ENCODE data around the gene HSD17B12. TPM values are rescaled to one million over a fixed set of nuclear protein-coding genes. Genes with fewer than 3 reads are reported as not detected.
"Not testable (repeated sequence)": the region's sequence is repeated elsewhere in the genome, so short reads cannot be mapped to it uniquely, and the experiment has no call there.

The HSD17B12 gene
- total RNA-seq, 2 experiments from 2014 or later, result 70.9 to 138 TPM

DNA sequence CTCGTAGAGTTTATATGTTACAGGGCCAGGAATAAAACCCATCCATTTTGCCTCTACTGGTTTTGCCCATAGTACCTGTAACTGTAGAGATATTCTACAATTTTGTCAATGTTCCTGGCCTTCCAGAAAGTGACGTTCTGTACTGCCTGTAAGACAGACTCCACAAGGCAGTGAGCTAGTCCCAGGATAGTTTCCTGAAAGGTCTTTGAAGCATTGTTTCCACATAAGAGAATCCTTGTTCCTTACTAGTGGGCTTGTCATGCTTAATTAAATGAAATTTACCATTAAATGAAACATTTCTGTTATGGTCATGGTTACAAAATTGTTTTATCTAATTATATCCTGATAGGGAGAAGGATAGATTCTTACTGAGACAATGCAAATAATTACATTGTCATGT, 80.4 kb downstream of the HSD17B12 start:
- Histone ChIP-seq H3K9me3 (ENCODE audit: low read length) (peaks cover 8% of the 10 kb centered on the region; the same call in 1 of the 2 replicates), H3K9me2 (ENCODE audit: insufficient read depth, low read length) (no peaks in the 10 kb centered on the region), H3K4me1 (ENCODE audit: insufficient read depth, low read length, poor library complexity, severe bottlenecking) (no peaks in the 10 kb centered on the region), H3K79me2 (ENCODE audit: insufficient read depth, low read depth, low read length) (no peaks in the 10 kb centered on the region), H3K36me3 (ENCODE audit: insufficient read depth, low read length) (peaks cover 69% of the 10 kb centered on the region), H3K4me2 (ENCODE audit: low read length) (no peak overlapping the region), H3K27ac (ENCODE audit: low read depth, low read length, poor library complexity, severe bottlenecking) (no peak overlapping the region), H2AFZ (ENCODE audit: low read length) (no peak overlapping the region), H3K4me3 (ENCODE audit: low read depth, low read length, poor library complexity, severe bottlenecking) (no peak overlapping the region), H4K20me1 (ENCODE audit: insufficient read depth, low read length) (no peaks in the 10 kb centered on the region)
- TF ChIP-seq EZH2phosphoT487 (IDR thresholded peaks at IDR 0.05; ENCODE audit: borderline replicate concordance, low read depth, low read length), result no peak
- TF ChIP-seq, protein P1, sequence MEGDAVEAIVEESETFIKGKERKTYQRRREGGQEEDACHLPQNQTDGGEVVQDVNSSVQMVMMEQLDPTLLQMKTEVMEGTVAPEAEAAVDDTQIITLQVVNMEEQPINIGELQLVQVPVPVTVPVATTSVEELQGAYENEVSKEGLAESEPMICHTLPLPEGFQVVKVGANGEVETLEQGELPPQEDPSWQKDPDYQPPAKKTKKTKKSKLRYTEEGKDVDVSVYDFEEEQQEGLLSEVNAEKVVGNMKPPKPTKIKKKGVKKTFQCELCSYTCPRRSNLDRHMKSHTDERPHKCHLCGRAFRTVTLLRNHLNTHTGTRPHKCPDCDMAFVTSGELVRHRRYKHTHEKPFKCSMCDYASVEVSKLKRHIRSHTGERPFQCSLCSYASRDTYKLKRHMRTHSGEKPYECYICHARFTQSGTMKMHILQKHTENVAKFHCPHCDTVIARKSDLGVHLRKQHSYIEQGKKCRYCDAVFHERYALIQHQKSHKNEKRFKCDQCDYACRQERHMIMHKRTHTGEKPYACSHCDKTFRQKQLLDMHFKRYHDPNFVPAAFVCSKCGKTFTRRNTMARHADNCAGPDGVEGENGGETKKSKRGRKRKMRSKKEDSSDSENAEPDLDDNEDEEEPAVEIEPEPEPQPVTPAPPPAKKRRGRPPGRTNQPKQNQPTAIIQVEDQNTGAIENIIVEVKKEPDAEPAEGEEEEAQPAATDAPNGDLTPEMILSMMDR (conservative IDR thresholded peaks at IDR 0.05; ENCODE audit: low read length), result no peak
- no peak for DNase-seq (ENCODE audit: low spot score)
- CTCF ChIA-PET (ENCODE audit: unreplicated experiment), result no interaction called here
- intact Hi-C loops (cut with micrococcal nuclease; ENCODE audit: unreplicated experiment), result no loop called here
- POLR2A ChIA-PET, result interaction anchor here (1.3 kb wide), 1 partner anchor 10 kb away, joined by 5 read pairs; no protein-coding TSS in a partner anchor
- BruUV-seq (replicated peaks), result no TSS peak

DNA sequence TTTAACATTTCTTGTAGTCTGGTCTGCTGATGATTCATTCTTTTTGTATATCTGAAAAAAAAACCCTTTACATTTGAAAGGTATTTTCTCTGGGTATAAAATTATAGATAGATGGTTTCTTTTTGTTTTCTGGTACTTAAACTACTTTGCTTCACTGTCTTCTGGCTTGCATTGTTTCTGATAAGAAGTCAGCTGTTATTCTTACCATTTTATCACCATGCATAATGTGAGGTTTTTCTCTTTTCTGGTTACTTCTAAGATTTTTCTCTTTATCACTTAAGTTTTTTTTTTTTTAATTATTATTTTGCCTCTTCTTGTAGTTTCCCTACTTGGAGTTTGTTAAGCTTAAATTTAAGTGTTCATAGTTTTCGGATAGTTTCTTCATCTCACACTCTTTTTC, 84.7 kb downstream of the HSD17B12 start:
- no peak overlapping the region for H3K27ac ChIP-seq (ENCODE audit: low read depth, low read length, poor library complexity, severe bottlenecking)
- no peaks in the 10 kb centered on the region for H3K9me2 ChIP-seq (ENCODE audit: insufficient read depth, low read length)
- H3K79me2 ChIP-seq (ENCODE audit: insufficient read depth, low read depth, low read length), result no peaks in the 10 kb centered on the region
- no peaks in the 10 kb centered on the region for H4K20me1 ChIP-seq (ENCODE audit: insufficient read depth, low read length)
- H3K4me1 ChIP-seq (ENCODE audit: insufficient read depth, low read length, poor library complexity, severe bottlenecking), result no peaks in the 10 kb centered on the region
- peaks cover 76% of the 10 kb centered on the region for H3K36me3 ChIP-seq (ENCODE audit: insufficient read depth, low read length)
- no peak overlapping the region for H3K4me2 ChIP-seq (ENCODE audit: low read length)
- BruUV-seq (replicated peaks), result no TSS peak
- H2AFZ ChIP-seq (ENCODE audit: low read length), result no peak overlapping the region
- H3K9me3 ChIP-seq (ENCODE audit: low read length), result peaks cover 25% of the 10 kb centered on the region; the same call in 1 of the 2 replicates
- TF ChIP-seq EZH2phosphoT487 (IDR thresholded peaks at IDR 0.05; ENCODE audit: borderline replicate concordance, low read depth, low read length), result no peak
- TF ChIP-seq, protein P1 (conservative IDR thresholded peaks at IDR 0.05; ENCODE audit: low read length), result no peak
- POLR2A ChIA-PET, result interaction anchor here (0.9 to 1.6 kb wide), 4 partner anchors 9 to 19 kb away, joined by 3 to 7 read pairs (median 3); no protein-coding TSS in a partner anchor
- no peak overlapping the region for H3K4me3 ChIP-seq (ENCODE audit: low read depth, low read length, poor library complexity, severe bottlenecking)
- DNase-seq (ENCODE audit: low spot score), result no peak
- CTCF ChIA-PET (ENCODE audit: unreplicated experiment), result no interaction called here
- intact Hi-C loops (cut with micrococcal nuclease; ENCODE audit: unreplicated experiment), result no loop called here

DNA sequence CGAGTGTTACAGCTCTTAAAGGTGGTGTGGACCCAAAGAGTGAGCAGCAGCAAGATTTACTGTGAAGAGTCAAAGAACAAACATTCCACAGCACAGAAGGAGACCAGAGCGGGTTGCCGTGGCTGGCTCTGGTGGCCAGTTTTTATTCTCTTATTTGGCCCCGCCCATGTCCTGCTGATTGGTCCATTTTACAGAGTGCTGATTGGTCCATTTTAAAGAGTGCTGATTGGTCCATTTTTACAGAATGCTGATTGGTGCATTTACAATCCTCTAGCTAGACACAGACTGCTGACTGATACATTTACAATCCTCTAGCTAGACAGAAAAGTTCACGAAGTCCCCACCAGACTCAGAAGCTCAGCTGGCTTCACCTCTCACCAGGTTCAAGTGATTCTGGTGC, 88.1 kb downstream of the HSD17B12 start:
- H3K9me2 ChIP-seq (ENCODE audit: insufficient read depth, low read length); H3K4me3 ChIP-seq (ENCODE audit: low read depth, low read length, poor library complexity, severe bottlenecking); CTCF ChIA-PET (ENCODE audit: unreplicated experiment); H2AFZ ChIP-seq (ENCODE audit: low read length); DNase-seq (ENCODE audit: low spot score); H3K79me2 ChIP-seq (ENCODE audit: insufficient read depth, low read depth, low read length); H3K4me1 ChIP-seq (ENCODE audit: insufficient read depth, low read length, poor library complexity, severe bottlenecking); BruUV-seq (replicated peaks); H4K20me1 ChIP-seq (ENCODE audit: insufficient read depth, low read length); intact Hi-C loops (cut with micrococcal nuclease; ENCODE audit: unreplicated experiment); H3K27ac ChIP-seq (ENCODE audit: low read depth, low read length, poor library complexity, severe bottlenecking); H3K4me2 ChIP-seq (ENCODE audit: low read length): not testable (repeated sequence)
- Histone ChIP-seq H3K36me3 (ENCODE audit: insufficient read depth, low read length) (peaks cover 78% of the 10 kb centered on the region), H3K9me3 (ENCODE audit: low read length) (peaks cover 25% of the 10 kb centered on the region; the same call in 1 of the 2 replicates)
- POLR2A ChIA-PET, result interaction anchor here (1.5 kb wide), 1 partner anchor 19 kb away, joined by 5 read pairs; no protein-coding TSS in a partner anchor

Data from OCI-LY7 (cell line).